Muscle layer of colon (tissue), 2 donors: ENCODE measurements around the gene SLC22A25.

ENCODE experiments used
- H3K27ac ChIP-seq: one replicate; pipeline ENCODE4 v1.7.0; 2013; ENCODE audit warnings: low read depth, mild to moderate bottlenecking, low read length, moderate library complexity
- H3K27me3 ChIP-seq, 2 donors: one replicate each; pipeline ENCODE4 v1.7.0; 2013; ENCODE audit warnings: low read length in 2 of 2, mild to moderate bottlenecking in 2 of 2; ENCODE audit not compliant: insufficient read depth in 2 of 2, control insufficient read depth in 1 of 2
- H3K36me3 ChIP-seq: one replicate; pipeline ENCODE4 v1.7.0; 2013; ENCODE audit warnings: mild to moderate bottlenecking, low read length; ENCODE audit not compliant: insufficient read depth
- H3K4me1 ChIP-seq: one replicate; pipeline ENCODE4 v1.7.0; 2013; ENCODE audit warnings: mild to moderate bottlenecking, low read length; ENCODE audit not compliant: insufficient read depth
- H3K4me3 ChIP-seq, 2 donors: one replicate each; pipeline ENCODE4 v1.7.0; 2013; ENCODE audit warnings: low read length in 2 of 2, low read depth in 1 of 2, mild to moderate bottlenecking in 1 of 2, moderate library complexity in 1 of 2
- H3K9ac ChIP-seq: one replicate; pipeline ENCODE4 v1.7.0; 2013; ENCODE audit warnings: low read length
- H3K9me3 ChIP-seq: one replicate; pipeline ENCODE4 v1.7.0; 2013; ENCODE audit warnings: mild to moderate bottlenecking, low read length
- donor health status: abdominal sarcoma.
- donor health status: Adenocarcinoma of cecum.

The SLC22A25 gene

DNA sequence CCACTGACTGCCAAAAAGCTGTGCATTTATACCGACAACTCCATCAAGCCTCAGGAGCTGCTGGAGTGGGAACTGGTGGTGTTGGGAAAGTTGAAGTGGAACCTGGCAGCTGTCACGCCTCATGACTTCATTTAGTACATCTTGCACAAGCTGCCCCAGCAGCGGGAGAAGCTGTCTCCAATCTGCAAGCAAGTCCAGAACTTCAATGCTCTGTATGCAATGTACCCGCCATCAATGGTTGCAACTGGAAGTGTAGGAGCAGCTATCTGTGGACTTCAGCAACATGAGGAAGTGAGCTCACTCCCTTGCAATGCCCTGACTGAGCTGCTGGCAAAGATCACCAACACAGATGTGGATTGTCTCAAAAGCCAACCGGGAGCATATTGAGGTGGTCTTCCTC lies at the start of gene SLC22A25:
TSS of gene SLC22A25 (minus strand) at position 67 of the 400 bp plus-strand sequence. CDS start 13,947 bp downstream, outside the sequence.
- no peak within 1 kb of the TSS for H3K9ac ChIP-seq
- H3K27me3 ChIP-seq, result no peaks in the 10 kb centered on the region
- H3K4me1 ChIP-seq, result no peaks in the 10 kb centered on the region
- no peak within 1 kb of the TSS for H3K4me3 ChIP-seq
- no peak within 1 kb of the TSS for H3K27ac ChIP-seq
- H3K9me3 ChIP-seq, result no peaks in the 10 kb centered on the region
- H3K36me3 ChIP-seq, result no peaks in the 10 kb centered on the region

DNA sequence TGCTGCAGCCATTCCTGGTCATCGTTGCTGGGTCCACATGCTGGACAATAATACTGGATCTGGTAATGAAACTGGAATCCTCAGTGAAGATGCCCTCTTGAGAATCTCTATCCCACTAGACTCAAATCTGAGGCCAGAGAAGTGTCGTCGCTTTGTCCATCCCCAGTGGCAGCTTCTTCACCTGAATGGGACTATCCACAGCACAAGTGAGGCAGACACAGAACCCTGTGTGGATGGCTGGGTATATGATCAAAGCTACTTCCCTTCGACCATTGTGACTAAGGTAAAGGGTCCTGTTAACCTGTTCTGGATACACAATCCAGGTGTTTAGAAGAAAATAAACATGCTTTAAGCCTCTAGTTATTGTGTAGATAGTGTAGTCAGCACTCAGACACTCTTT lies 46.9 kb upstream of the SLC22A25 start:
- Histone ChIP-seq H3K9ac (no peak overlapping the region), H3K36me3 (no peaks in the 10 kb centered on the region), H3K9me3 (no peaks in the 10 kb centered on the region), H3K4me1 (no peaks in the 10 kb centered on the region), H3K4me3 (no peak overlapping the region), H3K27ac (no peak overlapping the region), H3K27me3 (no peaks in the 10 kb centered on the region)

DNA sequence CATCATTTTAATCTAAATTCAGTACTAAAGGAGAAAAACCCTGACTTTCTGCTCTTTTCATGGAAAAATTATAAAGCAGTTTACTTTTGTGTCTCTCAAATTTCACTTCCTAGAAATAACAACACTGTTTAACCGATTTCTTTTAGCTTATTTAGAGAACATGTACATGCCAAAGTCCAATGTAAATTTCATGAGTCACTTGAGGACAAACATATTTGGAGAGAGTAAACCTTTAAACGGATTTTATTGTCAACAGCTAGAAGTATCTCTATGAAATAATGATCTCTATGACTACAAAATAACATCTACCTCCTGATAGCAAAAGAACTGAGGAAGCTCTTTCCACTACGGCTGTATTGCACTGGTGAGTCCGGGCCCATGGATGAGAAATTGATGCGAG lies 46.3 kb upstream of the SLC22A25 start:
- H3K27ac ChIP-seq, result no peak overlapping the region
- no peak overlapping the region for H3K9ac ChIP-seq
- no peaks in the 10 kb centered on the region for H3K27me3 ChIP-seq
- no peaks in the 10 kb centered on the region for H3K4me1 ChIP-seq
- no peaks in the 10 kb centered on the region for H3K36me3 ChIP-seq
- H3K4me3 ChIP-seq, result no peak overlapping the region
- H3K9me3 ChIP-seq, result no peaks in the 10 kb centered on the region

DNA sequence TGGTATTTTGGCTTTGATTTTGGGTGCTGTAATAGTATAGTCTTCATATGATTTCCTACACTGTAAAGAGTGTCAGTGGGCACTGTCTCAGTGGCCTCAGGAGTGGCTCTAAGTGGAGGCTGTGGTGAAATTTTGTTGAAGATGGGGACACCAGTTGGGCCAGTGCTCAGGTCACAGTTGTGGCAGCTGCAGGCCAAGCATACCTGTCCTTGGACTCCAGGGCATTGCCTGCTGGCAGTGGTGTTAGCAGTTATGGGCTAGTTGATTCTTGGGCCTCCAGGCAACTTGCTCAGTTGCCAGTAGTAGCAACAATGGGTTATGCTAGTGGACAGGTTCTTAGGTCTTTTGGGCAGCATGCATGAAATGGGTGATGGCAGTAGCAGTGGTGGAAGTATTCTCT lies 39.2 kb upstream of the SLC22A25 start:
- no peak overlapping the region for H3K4me3 ChIP-seq
- H3K4me1 ChIP-seq, result no peaks in the 10 kb centered on the region
- no peaks in the 10 kb centered on the region for H3K36me3 ChIP-seq
- H3K9ac ChIP-seq, result no peak overlapping the region
- no peaks in the 10 kb centered on the region for H3K9me3 ChIP-seq
- no peak overlapping the region for H3K27ac ChIP-seq
- no peaks in the 10 kb centered on the region for H3K27me3 ChIP-seq

DNA sequence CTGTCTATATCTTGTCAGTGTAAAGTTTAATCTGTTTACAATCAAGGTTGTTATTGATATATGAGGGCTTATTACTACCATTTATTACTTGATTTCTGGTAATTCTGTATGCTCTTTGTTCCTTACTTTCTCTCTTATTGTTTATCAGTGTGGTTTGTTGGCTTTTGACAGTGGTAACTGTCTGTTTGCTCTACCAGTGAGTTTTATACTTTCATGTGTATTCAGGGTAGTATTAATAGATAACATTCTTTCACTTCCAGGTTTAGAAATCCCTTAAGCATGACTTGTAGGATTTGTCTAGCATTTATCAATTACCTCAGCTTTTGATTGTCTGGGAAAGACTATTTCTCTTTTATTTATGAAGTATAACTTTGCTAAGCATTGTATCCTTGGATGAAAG lies 37.5 kb upstream of the SLC22A25 start:
- Histone ChIP-seq H3K36me3 (no peaks in the 10 kb centered on the region), H3K4me3 (no peak overlapping the region), H3K9me3 (no peaks in the 10 kb centered on the region), H3K27ac (no peak overlapping the region), H3K4me1 (no peaks in the 10 kb centered on the region), H3K27me3 (no peaks in the 10 kb centered on the region), H3K9ac (no peak overlapping the region)

DNA sequence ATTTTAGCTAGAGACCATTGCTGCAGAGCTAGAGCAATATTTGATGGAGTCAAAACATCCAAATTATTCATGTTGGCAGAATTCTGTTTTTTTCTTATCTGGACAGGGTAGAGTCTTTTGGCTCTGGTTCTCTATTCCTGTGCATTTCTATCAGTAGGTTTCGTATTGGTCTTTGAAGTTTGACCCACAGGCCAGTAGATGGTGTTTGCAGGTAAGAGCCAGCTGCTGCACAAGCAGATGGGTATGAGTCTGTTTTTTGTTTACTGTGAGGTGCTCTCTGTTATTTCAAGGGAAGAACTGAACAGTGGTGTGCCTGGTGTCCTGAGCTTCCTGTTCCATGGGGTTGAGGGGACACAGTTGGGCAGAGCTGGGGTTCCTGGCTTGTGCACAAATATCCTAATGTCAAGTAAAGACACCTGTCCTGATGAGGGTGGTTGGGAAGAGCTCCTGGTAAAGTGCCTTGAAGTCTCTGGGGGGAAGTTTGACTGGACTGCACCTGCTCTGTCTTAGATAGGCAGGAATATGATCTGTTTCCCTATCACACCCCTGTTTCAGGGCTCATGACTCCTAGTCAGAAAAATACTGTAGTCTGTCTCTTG lies 34.0 kb upstream of the SLC22A25 start:
- Histone ChIP-seq H3K9ac (no peak overlapping the region), H3K36me3 (no peaks in the 10 kb centered on the region), H3K27me3 (no peaks in the 10 kb centered on the region), H3K9me3 (no peaks in the 10 kb centered on the region), H3K27ac (no peak overlapping the region), H3K4me3 (no peak overlapping the region), H3K4me1 (no peaks in the 10 kb centered on the region)

DNA sequence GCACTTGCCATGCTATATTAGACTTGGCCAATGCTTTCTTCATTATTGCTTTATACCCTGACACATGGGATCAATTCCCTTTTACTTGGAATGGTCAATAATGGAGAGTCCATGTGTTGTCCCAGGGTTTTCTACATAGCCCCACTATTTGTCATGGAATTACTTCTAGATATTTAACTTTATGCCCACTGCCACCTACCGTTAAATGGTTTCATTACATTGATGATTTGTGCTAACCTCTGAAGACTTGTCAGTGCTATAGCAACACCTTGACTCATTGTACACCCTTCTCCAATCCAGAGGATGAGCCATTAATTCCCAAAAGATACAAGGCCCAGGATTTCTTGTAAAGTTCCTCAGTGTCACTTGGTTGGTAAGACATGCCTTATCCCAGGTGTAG lies 31.4 kb upstream of the SLC22A25 start:
- no peaks in the 10 kb centered on the region for H3K36me3 ChIP-seq

DNA sequence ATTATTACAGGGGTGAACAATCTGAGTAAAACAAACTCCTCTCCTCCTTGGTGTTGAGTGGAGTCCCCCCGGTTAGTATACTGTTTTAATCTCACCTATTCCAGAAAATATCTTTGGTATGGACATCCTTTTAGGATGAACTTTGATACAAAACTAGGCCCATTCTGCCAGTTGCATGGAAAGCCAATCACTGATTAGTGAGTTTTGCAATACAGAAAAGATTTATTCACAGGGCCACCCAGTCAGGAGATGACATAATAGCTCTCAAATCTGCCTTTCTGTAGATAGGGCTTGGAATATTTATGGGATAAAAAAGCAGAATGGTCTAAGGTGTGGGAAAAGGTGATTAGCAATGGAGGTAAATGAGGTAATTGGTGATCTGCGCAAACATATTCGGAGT lies 30.3 kb upstream of the SLC22A25 start:
- H3K4me1 ChIP-seq, result no peaks in the 10 kb centered on the region
- no peak overlapping the region for H3K9ac ChIP-seq
- H3K27me3 ChIP-seq, result no peaks in the 10 kb centered on the region
- H3K4me3 ChIP-seq, result no peak overlapping the region
- no peaks in the 10 kb centered on the region for H3K36me3 ChIP-seq
- no peak overlapping the region for H3K27ac ChIP-seq
- H3K9me3 ChIP-seq, result no peaks in the 10 kb centered on the region

More for the DNA sequence above, 31.4 kb upstream of the SLC22A25 start:
- no peak overlapping the region for H3K27ac ChIP-seq
- no peaks in the 10 kb centered on the region for H3K27me3 ChIP-seq
- H3K9me3 ChIP-seq, result no peaks in the 10 kb centered on the region
- H3K9ac ChIP-seq, result no peak overlapping the region
- H3K4me3 ChIP-seq, result no peak overlapping the region
- no peaks in the 10 kb centered on the region for H3K4me1 ChIP-seq

DNA sequence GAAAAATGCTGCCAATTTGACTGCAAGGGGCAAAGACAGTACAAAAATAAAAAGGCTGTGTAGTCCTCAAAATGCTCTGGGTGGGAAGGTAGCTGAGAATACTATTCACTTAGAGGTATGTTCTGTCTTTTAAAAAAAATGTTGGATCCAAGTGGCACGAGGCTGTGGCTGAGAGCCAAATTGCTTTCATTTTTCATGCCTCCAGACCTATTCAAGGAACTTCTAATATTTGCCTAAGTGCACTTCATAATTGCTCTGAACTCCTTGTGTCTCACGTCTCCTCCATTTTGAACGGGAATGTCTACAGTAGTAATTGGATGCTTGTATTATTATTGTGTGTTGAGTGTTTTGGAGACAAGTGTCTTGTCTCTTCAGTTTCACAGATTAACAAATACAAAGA lies 19.1 kb upstream of the SLC22A25 start:
- no peaks in the 10 kb centered on the region for H3K9me3 ChIP-seq
- no peaks in the 10 kb centered on the region for H3K36me3 ChIP-seq
- H3K4me1 ChIP-seq, result no peaks in the 10 kb centered on the region
- H3K4me3 ChIP-seq, result no peak overlapping the region
- no peak overlapping the region for H3K9ac ChIP-seq
- H3K27me3 ChIP-seq, result no peaks in the 10 kb centered on the region
- H3K27ac ChIP-seq, result no peak overlapping the region

DNA sequence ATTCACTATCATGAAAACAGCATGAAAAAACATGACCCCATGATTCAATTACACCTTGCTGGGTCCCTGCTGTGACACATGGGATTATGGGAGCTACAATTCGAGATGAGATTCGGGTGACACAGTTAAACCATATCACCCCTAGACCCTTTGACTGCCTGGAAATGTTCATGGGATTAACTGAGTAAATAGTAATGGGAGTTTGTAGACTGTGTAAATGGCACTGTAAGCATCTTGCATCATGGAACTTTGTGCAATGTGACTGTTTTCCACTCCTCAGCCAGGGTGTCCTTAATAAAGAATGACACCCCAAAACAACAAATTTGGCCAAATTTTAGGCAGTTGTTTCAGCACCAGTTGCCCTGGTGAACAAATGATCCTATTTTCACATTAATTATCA lies 7.9 kb upstream of the SLC22A25 start:
- H3K4me1 ChIP-seq, result no peaks in the 10 kb centered on the region

DNA sequence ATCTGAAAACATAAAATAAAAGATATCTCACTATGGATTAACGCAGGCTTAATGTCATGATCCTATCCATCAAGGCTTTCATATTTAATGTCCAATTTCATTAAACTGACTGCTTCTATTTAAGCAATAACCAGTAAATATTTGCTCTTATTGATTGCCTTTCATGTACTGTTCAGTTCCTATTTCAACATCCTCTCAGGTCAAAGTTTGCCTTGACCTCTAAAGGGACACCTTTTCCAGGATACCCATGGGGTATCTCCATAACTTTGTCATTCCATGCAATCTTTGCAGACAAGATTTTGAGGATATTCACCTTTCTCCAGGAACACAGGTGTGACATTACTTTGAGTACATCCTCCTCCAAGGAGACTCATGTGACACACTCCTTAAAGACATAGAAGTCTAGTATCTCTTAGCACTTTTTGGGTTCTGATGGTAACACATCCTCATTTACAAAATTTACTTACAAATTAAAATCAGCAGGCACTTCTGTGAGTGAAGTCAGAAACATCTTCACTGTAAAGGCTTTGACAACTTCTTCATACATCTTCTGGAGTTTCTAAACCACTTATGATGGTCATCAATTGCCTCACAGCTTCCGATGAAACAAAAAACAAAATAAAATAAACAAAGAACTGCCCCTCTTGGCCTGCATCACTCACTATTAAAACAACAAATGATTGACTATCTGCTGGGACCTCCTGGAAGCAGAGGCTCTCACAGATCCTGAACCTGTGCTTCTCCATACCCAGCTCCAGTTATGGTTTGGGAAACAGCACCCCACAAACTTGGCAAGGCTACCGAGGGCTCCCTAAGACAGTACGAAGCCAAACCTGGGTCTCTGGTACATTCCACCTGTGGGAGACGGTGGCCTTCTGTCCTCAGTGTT lies 7.0 kb upstream of the SLC22A25 start:
- no peak overlapping the region for H3K27ac ChIP-seq
- H3K4me3 ChIP-seq, result no peak overlapping the region
- H3K9ac ChIP-seq, result no peak overlapping the region
- no peaks in the 10 kb centered on the region for H3K27me3 ChIP-seq
- no peaks in the 10 kb centered on the region for H3K9me3 ChIP-seq
- no peaks in the 10 kb centered on the region for H3K4me1 ChIP-seq
- no peaks in the 10 kb centered on the region for H3K36me3 ChIP-seq

More for the DNA sequence above, 7.9 kb upstream of the SLC22A25 start:
- H3K27ac ChIP-seq, result no peak overlapping the region
- no peak overlapping the region for H3K4me3 ChIP-seq
- H3K36me3 ChIP-seq, result no peaks in the 10 kb centered on the region
- no peaks in the 10 kb centered on the region for H3K9me3 ChIP-seq
- no peaks in the 10 kb centered on the region for H3K27me3 ChIP-seq
- H3K9ac ChIP-seq, result no peak overlapping the region

DNA sequence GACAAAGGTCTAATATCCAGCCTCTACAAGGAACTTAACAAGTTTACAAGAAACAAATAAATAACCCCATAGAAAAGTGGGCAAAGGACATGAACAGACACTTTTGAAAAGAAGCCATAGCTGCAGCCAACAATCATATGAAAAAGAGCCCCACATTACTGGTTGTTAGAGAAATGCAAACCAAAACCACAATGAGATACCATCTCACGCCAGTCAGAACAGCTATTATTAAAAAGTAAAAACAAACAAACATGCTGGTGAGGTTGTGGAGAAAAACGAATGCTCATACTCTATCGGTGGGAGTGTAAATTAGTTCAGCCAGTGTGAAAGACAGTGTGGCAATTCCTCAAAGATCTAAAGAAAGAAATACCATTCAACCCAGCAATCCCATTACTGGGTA lies 5.6 kb upstream of the SLC22A25 start:
- no peaks in the 10 kb centered on the region for H3K4me1 ChIP-seq
- no peak overlapping the region for H3K9ac ChIP-seq

More for the DNA sequence above, 5.6 kb upstream of the SLC22A25 start:
- H3K36me3 ChIP-seq, result no peaks in the 10 kb centered on the region
- no peak overlapping the region for H3K27ac ChIP-seq
- H3K4me3 ChIP-seq, result no peak overlapping the region
- no peaks in the 10 kb centered on the region for H3K27me3 ChIP-seq
- no peaks in the 10 kb centered on the region for H3K9me3 ChIP-seq
